ENCODE measurements around the gene RAB27A.

GRCh38 chr15:55246567-55246966 lies 43.0 kb downstream of the RAB27A start:
- no peak for TF ChIP-seq CTCF (IDR thresholded peaks at IDR 0.05; ENCODE audit: low read length)
- no peak for TF ChIP-seq EZH2 (optimal IDR thresholded peaks at IDR 0.05; ENCODE audit: low read depth, low read length)
- TF ChIP-seq EZH2phosphoT487 (IDR thresholded peaks at IDR 0.05; ENCODE audit: low read length) = no peak
